HG03354 (cell line): ENCODE results near the gene NEO1.
A peak's percentile ranks its signal among the peaks of the same experiment; 100 is the strongest.

Experiments
- ATAC-seq: cut with Tn5 transposase; IDR thresholded peaks from one replicate; pipeline ENCODE4 v1.9.1; 2021; ENCODE audit warnings: mild to moderate bottlenecking; ENCODE audit not compliant: unreplicated experiment, poor library complexity, severe bottlenecking

The NEO1 gene

GRCh38 chr15:73069109-73069508, 16.8 kb downstream of the NEO1 start:
- ATAC-seq: no peak

GRCh38 chr15:73072894-73073293, 20.6 kb downstream of the NEO1 start:
- no peak for ATAC-seq

GRCh38 chr15:73074241-73074640, 22.0 kb downstream of the NEO1 start:
- ATAC-seq: no peak

GRCh38 chr15:73075160-73075859, 23.0 kb downstream of the NEO1 start:
- no peak for ATAC-seq

- no peak for ATAC-seq
These were observed 26.0 kb downstream of the NEO1 start for GRCh38 chr15:73078291-73078690.

GRCh38 chr15:73078722-73079121, 26.5 kb downstream of the NEO1 start:
- ATAC-seq: no peak

GRCh38 chr15:73079565-73079964, 27.3 kb downstream of the NEO1 start:
- no peak for ATAC-seq

- ATAC-seq: no peak
These were observed 29.2 kb downstream of the NEO1 start for GRCh38 chr15:73081321-73081958.

GRCh38 chr15:73082812-73083211, 30.5 kb downstream of the NEO1 start:
- ATAC-seq: no peak

GRCh38 chr15:73087098-73087497, 34.8 kb downstream of the NEO1 start:
- no peak for ATAC-seq

- no peak for ATAC-seq
These were observed 52.8 kb downstream of the NEO1 start for GRCh38 chr15:73105064-73105463.

GRCh38 chr15:73108676-73109075, 56.4 kb downstream of the NEO1 start:
- ATAC-seq: no peak

- no peak for ATAC-seq
These were observed 57.5 kb downstream of the NEO1 start for GRCh38 chr15:73109765-73110164.

- no peak for ATAC-seq
These were observed 57.9 kb downstream of the NEO1 start for GRCh38 chr15:73110201-73110600.

GRCh38 chr15:73114064-73114463, 61.8 kb downstream of the NEO1 start:
- ATAC-seq: no peak

GRCh38 chr15:73116164-73116563, 63.9 kb downstream of the NEO1 start:
- ATAC-seq: no peak

- no peak for ATAC-seq
These were observed 65.8 kb downstream of the NEO1 start for GRCh38 chr15:73118055-73118454.

- ATAC-seq: no peak
These were observed 67.2 kb downstream of the NEO1 start for GRCh38 chr15:73119478-73119877.

- ATAC-seq: no peak
These were observed 68.0 kb downstream of the NEO1 start for GRCh38 chr15:73120269-73120668.

- no peak for ATAC-seq
These were observed 73.0 kb downstream of the NEO1 start for GRCh38 chr15:73125219-73125618.

- ATAC-seq: peak; percentile 76
These were observed 75.2 kb downstream of the NEO1 start for GRCh38 chr15:73127302-73127936.
